Dermis blood vessel endothelial cell (primary cell): ENCODE data around the gene KCNIP2. TPM values are rescaled to one million over a fixed set of nuclear protein-coding genes. Genes with fewer than 3 reads are reported as not detected.
"Not testable (repeated sequence)": the region's sequence is repeated elsewhere in the genome, so short reads cannot be mapped to it uniquely, and the experiment has no call there.

Experiments used
- DNase-seq: peaks from one replicate; pipeline ENCODE4 v3.0.0; 2010
- total RNA-seq: library from RNA; depleted of rRNA; stranded (reverse); fragments of >200 nt; gene quantifications from 2 replicates; pipeline ENCODE4 v1.2.3, GENCODE V29; 2014

The KCNIP2 gene
- total RNA-seq, 1 donor from 2014 or later: 0.85 TPM

GRCh38 chr10:101827919-101828600 lies 15.5 kb downstream of the KCNIP2 start:
- DNase-seq: no peak

- DNase-seq: no peak
These were observed 16.7 kb downstream of the KCNIP2 start for GRCh38 chr10:101826852-101827434.

- no peak for DNase-seq
These were observed 18.9 kb downstream of the KCNIP2 start for GRCh38 chr10:101824736-101825135.

GRCh38 chr10:101818872-101819633 lies 24.5 kb downstream of the KCNIP2 start:
- DNase-seq: no peak

- peak; percentile 100 for DNase-seq
These were observed 25.3 kb downstream of the KCNIP2 start, which contains the start of gene OGA for GRCh38 chr10:101818119-101818871. TSS of gene OGA (minus strand) at chr10:101818444. CDS start at chr10:101818022, 422 bp downstream.

- peak; percentile 94 for DNase-seq
These were observed 26.1 kb downstream of the KCNIP2 start for GRCh38 chr10:101817337-101818118.

GRCh38 chr10:101816913-101817336 lies 26.7 kb downstream of the KCNIP2 start:
- no peak for DNase-seq

GRCh38 chr10:101816376-101816775 lies 27.2 kb downstream of the KCNIP2 start:
- DNase-seq: no peak

GRCh38 chr10:101814466-101815071 lies 29.0 kb downstream of the KCNIP2 start:
- no peak for DNase-seq

GRCh38 chr10:101812606-101813005 lies 31.0 kb downstream of the KCNIP2 start:
- DNase-seq: no peak

- no peak for DNase-seq
These were observed 36.4 kb downstream of the KCNIP2 start for GRCh38 chr10:101807158-101807557.

- no peak for DNase-seq
These were observed 40.1 kb downstream of the KCNIP2 start for GRCh38 chr10:101803511-101803910.

GRCh38 chr10:101797403-101798059 lies 46.1 kb downstream of the KCNIP2 start:
- DNase-seq: no peak

- DNase-seq: no peak
These were observed 50.1 kb downstream of the KCNIP2 start for GRCh38 chr10:101793526-101793925.

GRCh38 chr10:101789686-101790085 lies 53.9 kb downstream of the KCNIP2 start:
- DNase-seq: no peak

GRCh38 chr10:101789231-101789630 lies 54.4 kb downstream of the KCNIP2 start:
- not testable (repeated sequence) for DNase-seq

GRCh38 chr10:101785801-101786200 lies 57.8 kb downstream of the KCNIP2 start:
- no peak for DNase-seq

- DNase-seq: no peak
These were observed 59.0 kb downstream of the KCNIP2 start for GRCh38 chr10:101784558-101784957.

GRCh38 chr10:101783736-101784118 lies 59.9 kb downstream of the KCNIP2 start:
- DNase-seq: peak; percentile 28

GRCh38 chr10:101782811-101783735 lies 60.5 kb downstream of the KCNIP2 start, which contains the start of gene NPM3:
TSS of gene NPM3 (minus strand) at chr10:101783446. CDS start at chr10:101783390, 56 bp downstream.
- DNase-seq: peak; percentile 82
